PC-3 (cell line): ENCODE data around the gene HOXA10.

Source experiments
- EZH2 ChIP-seq: fragments of 300-600 bp; sonication (generic); IDR thresholded peaks from one replicate; pipeline ENCODE4 v1.6.1; 2017; ENCODE audit warnings: antibody characterized with exemption, mild to moderate bottlenecking, low read length; ENCODE audit not compliant: unreplicated experiment
- EZH2phosphoT487 ChIP-seq: fragments of 300-600 bp; sonication (generic); IDR thresholded peaks from 2 replicates; pipeline ENCODE4 v1.6.1; 2018; ENCODE audit warnings: mild to moderate bottlenecking, antibody characterized with exemption, low read length, borderline replicate concordance
- TF ChIP-seq, protein P1 (sequence below): fragments of 300-600 bp; sonication (generic); conservative IDR thresholded peaks from 2 replicates; pipeline ENCODE4 v1.5.1; 2017; ENCODE audit warnings: antibody characterized with exemption, low read depth, mild to moderate bottlenecking, low read length

DNA sequence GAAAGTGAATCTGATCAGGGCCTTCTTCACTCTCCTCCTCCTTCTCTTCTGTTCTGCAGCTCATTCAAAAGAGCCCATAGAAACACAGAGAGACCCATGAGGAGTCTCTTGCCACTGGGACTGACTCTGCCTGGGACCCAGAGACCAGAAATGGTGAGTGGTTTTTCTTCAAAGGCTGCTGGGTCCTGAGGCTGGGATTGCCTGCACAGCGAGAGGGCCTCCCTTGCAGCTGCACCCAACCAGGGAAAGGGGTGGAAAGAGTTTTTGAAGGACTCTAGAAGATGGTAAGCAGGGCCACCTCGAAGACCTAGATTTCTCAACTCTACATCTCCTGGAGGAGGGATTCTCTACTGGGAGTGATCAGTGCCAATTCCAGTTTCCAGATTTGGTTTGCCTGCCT is 41.2 kb upstream of the HOXA10 start:
- TF ChIP-seq, protein P1, sequence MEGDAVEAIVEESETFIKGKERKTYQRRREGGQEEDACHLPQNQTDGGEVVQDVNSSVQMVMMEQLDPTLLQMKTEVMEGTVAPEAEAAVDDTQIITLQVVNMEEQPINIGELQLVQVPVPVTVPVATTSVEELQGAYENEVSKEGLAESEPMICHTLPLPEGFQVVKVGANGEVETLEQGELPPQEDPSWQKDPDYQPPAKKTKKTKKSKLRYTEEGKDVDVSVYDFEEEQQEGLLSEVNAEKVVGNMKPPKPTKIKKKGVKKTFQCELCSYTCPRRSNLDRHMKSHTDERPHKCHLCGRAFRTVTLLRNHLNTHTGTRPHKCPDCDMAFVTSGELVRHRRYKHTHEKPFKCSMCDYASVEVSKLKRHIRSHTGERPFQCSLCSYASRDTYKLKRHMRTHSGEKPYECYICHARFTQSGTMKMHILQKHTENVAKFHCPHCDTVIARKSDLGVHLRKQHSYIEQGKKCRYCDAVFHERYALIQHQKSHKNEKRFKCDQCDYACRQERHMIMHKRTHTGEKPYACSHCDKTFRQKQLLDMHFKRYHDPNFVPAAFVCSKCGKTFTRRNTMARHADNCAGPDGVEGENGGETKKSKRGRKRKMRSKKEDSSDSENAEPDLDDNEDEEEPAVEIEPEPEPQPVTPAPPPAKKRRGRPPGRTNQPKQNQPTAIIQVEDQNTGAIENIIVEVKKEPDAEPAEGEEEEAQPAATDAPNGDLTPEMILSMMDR: no peak
- TF ChIP-seq EZH2 (no peak), EZH2phosphoT487 (no peak)
